Keratinocyte (primary cell): Measurements from ENCODE around the gene AGA. TPM values are rescaled to one million over a fixed set of nuclear protein-coding genes. Genes with fewer than 3 reads are reported as not detected.

ENCODE experiments used
- DNase-seq: peaks from one replicate; pipeline ENCODE4 v3.0.0-alpha.2; 2011; ENCODE audit warnings: low read depth, missing footprints, low spot score
- FAIRE-seq: peaks from 2 replicates; lab custom pipeline; 2011; peaks lifted over from hg19 to GRCh38; lab: Jason Lieb, UNC
- H2AFZ ChIP-seq: 2 replicates; pipeline ENCODE4 v1.6.0; 2012; ENCODE audit warnings: low read length, control low read depth, inconsistent platforms; ENCODE audit not compliant: control insufficient read depth
- H3K27ac ChIP-seq: 2 replicates; pipeline ENCODE4 v1.5.1; 2011; ENCODE audit warnings: low read length; ENCODE audit not compliant: control insufficient read depth, insufficient read depth
- H3K27me3 ChIP-seq: 3 replicates; pipeline ENCODE4 v1.6.0; 2011; ENCODE audit warnings: low read length; ENCODE audit not compliant: control insufficient read depth, insufficient read depth; ENCODE audit errors: extremely low read depth
- H3K36me3 ChIP-seq, 2 experiments: 2 replicates in 1 of 2; 3 replicates in 1 of 2; pipeline ENCODE4 v1.5.1; 2011; ENCODE audit warnings: low read length in 2 of 2, mild to moderate bottlenecking in 1 of 2; ENCODE audit not compliant: control insufficient read depth in 2 of 2, insufficient read depth in 2 of 2; ENCODE audit errors: extremely low read depth in 1 of 2
- H3K4me1 ChIP-seq: 3 replicates; pipeline ENCODE4 v1.5.1; 2011; ENCODE audit warnings: low read length; ENCODE audit not compliant: control insufficient read depth, insufficient read depth; ENCODE audit errors: extremely low read depth
- H3K4me2 ChIP-seq: 3 replicates; pipeline ENCODE4 v1.6.0; 2011; ENCODE audit warnings: low read depth, low read length; ENCODE audit not compliant: control insufficient read depth, insufficient read depth; ENCODE audit errors: extremely low read depth
- H3K4me3 ChIP-seq, 3 experiments: fragments of 200-600 bp in 1 of 3; sonication (generic) in 1 of 3; 2 replicates in 2 of 3; 3 replicates in 1 of 3; pipeline ENCODE4 v1.5.1; 2011 to 2016; ENCODE audit warnings: low read length in 3 of 3, mild to moderate bottlenecking in 3 of 3, control low read depth in 2 of 3, inconsistent platforms in 1 of 3, low read depth in 1 of 3, mixed read lengths in 1 of 3, mixed run types in 1 of 3, moderate library complexity in 1 of 3; ENCODE audit not compliant: control insufficient read depth in 2 of 3, insufficient read depth in 2 of 3; ENCODE audit errors: extremely low read depth in 1 of 3
- H3K79me2 ChIP-seq: 2 replicates; pipeline ENCODE4 v1.6.0; 2012; ENCODE audit warnings: low read length; ENCODE audit not compliant: control insufficient read depth, insufficient read depth
- H3K9ac ChIP-seq: 3 replicates; pipeline ENCODE4 v1.6.0; 2011; ENCODE audit warnings: low read length; ENCODE audit not compliant: control insufficient read depth, insufficient read depth; ENCODE audit errors: extremely low read depth
- H3K9me1 ChIP-seq: 3 replicates; pipeline ENCODE4 v1.6.0; 2011; ENCODE audit warnings: low read length; ENCODE audit not compliant: control insufficient read depth, insufficient read depth; ENCODE audit errors: extremely low read depth
- H3K9me3 ChIP-seq: 2 replicates; pipeline ENCODE4 v1.5.1; 2012; ENCODE audit warnings: low read depth, low read length; ENCODE audit not compliant: control insufficient read depth
- H4K20me1 ChIP-seq: 3 replicates; pipeline ENCODE4 v1.6.0; 2011; ENCODE audit warnings: low read length; ENCODE audit not compliant: control insufficient read depth, insufficient read depth; ENCODE audit errors: extremely low read depth
- EZH2 ChIP-seq: IDR thresholded peaks from one replicate; pipeline ENCODE4 v1.6.1; 2012; ENCODE audit warnings: inconsistent platforms, mild to moderate bottlenecking, low read length, moderate library complexity
- dilution Hi-C: fragments of 300-500 bp; cut with MboI; formaldehyde crosslinking; loops from one replicate; pipeline ENCODE4 v1.7.0; 2020; ENCODE audit warnings: low sequenced_read_pairs; ENCODE audit not compliant: extremely low pct_ligation_motif_present
- polyA plus RNA-seq, 5 experiments: library from polyadenylated mRNA; depleted of rRNA in 3 of 5; stranded (reverse) in 3 of 5; stranded (forward) in 1 of 5; unstranded in 1 of 5; fragments of >200 nt; gene quantifications; 1 replicate in 1 of 5; 2 replicates in 3 of 5; 3 replicates in 1 of 5; pipeline versions ENCODE4 v1.2.1 to v1.2.3, GENCODE V29; 2011 to 2012; ENCODE audit warnings: missing spikeins in 2 of 5, low read depth in 1 of 5, low replicate concordance in 1 of 5
- TF ChIP-seq, protein P1 (sequence below), 3 experiments: IDR thresholded peaks in 1 of 3; conservative IDR thresholded peaks in 1 of 3; optimal IDR thresholded peaks in 1 of 3; 2 replicates in 2 of 3; 3 replicates in 1 of 3; pipeline versions ENCODE3 to v1.5.1; 2011; ENCODE audit warnings: low read length in 3 of 3, mild to moderate bottlenecking in 3 of 3, moderate library complexity in 2 of 3, control low read depth in 1 of 3, inconsistent platforms in 1 of 3; ENCODE audit not compliant: insufficient read depth in 2 of 3; ENCODE audit errors: extremely low read depth in 1 of 3

Gene AGA
- polyA plus RNA-seq, 1 donor (not counting 4 experiments of a cell fraction or from before 2014, with no cell fraction given) = 16.7 TPM

DNA sequence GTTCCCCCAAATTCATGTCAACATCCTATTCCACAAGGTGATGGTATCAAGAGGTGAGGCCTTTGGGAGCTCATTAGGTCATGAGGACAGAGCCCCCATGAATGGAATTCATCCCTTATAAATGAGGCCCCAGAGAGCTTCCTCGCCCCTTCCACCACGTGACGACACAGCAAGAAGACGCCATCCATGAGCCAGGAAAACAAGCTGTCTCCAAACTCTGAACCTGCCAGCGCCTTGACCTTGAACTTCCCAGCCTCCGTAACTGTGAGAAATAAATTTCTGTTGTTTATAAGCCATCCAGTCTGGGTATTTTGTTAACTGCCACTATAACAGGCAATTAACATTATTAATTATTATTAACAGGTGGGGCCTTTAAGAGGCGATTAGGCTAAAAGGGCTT is 5.8 kb downstream of the AGA start:
- dilution Hi-C loops = no loop called here
- no peak for FAIRE-seq
- Histone ChIP-seq H4K20me1 (no peaks in the 10 kb centered on the region), H3K9me1 (no peaks in the 10 kb centered on the region), H3K36me3 (peaks cover 0 to 2% of the 10 kb centered on the region in 2 experiments), H3K9ac (no peak overlapping the region), H3K9me3 (no peaks in the 10 kb centered on the region), H3K79me2 (no peaks in the 10 kb centered on the region), H2AFZ (no peak overlapping the region), H3K27ac (no peak overlapping the region), H3K27me3 (no peaks in the 10 kb centered on the region), H3K4me2 (no peak overlapping the region), H3K4me3 (no peak overlapping the region), H3K4me1 (peaks cover 4% of the 10 kb centered on the region)
- no peak for DNase-seq
- TF ChIP-seq, protein P1, sequence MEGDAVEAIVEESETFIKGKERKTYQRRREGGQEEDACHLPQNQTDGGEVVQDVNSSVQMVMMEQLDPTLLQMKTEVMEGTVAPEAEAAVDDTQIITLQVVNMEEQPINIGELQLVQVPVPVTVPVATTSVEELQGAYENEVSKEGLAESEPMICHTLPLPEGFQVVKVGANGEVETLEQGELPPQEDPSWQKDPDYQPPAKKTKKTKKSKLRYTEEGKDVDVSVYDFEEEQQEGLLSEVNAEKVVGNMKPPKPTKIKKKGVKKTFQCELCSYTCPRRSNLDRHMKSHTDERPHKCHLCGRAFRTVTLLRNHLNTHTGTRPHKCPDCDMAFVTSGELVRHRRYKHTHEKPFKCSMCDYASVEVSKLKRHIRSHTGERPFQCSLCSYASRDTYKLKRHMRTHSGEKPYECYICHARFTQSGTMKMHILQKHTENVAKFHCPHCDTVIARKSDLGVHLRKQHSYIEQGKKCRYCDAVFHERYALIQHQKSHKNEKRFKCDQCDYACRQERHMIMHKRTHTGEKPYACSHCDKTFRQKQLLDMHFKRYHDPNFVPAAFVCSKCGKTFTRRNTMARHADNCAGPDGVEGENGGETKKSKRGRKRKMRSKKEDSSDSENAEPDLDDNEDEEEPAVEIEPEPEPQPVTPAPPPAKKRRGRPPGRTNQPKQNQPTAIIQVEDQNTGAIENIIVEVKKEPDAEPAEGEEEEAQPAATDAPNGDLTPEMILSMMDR (optimal IDR thresholded peaks at IDR 0.05 in 1 of 3, IDR thresholded peaks at IDR 0.05 in 1 of 3, conservative IDR thresholded peaks at IDR 0.05 in 1 of 3; ENCODE audit: extremely low read depth in 1 of 3, insufficient read depth in 2 of 3, low read length in 3 of 3) = no peak
- TF ChIP-seq EZH2 = no peak

DNA sequence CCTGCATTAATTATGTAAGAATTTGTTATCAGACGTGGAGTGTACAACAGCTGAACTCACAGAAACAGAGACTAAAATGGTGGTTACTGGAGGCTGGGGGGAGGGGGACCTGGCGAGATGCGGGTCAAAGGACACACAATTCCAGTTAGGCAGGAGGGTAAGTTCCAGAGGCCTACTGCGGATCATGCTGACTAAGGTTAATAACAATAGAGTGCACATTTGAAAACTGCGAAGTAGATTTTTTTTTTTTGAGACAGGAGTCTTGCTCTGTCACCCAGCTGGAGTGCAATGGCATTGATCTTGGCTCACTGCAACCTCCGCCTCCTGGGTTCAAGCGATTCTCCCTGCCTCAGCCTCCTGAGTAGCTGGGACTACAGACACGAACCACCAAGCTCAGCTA is 7.6 kb downstream of the AGA start:
- no peaks in the 10 kb centered on the region for H3K27me3 ChIP-seq
- dilution Hi-C loops = no loop called here
- H3K9ac ChIP-seq = no peak overlapping the region
- H3K79me2 ChIP-seq = no peaks in the 10 kb centered on the region
- no peak overlapping the region for H3K4me2 ChIP-seq
- H4K20me1 ChIP-seq = no peaks in the 10 kb centered on the region
- no peak for DNase-seq
- H3K4me3 ChIP-seq = no peak overlapping the region
- FAIRE-seq = no peak
- peaks cover 0 to 2% of the 10 kb centered on the region in 2 experiments for H3K36me3 ChIP-seq
- H3K27ac ChIP-seq = no peak overlapping the region
- no peak for TF ChIP-seq EZH2
- TF ChIP-seq, protein P1 (optimal IDR thresholded peaks at IDR 0.05 in 1 of 3, IDR thresholded peaks at IDR 0.05 in 1 of 3, conservative IDR thresholded peaks at IDR 0.05 in 1 of 3; ENCODE audit: extremely low read depth in 1 of 3, insufficient read depth in 2 of 3, low read length in 3 of 3) = no peak
- no peaks in the 10 kb centered on the region for H3K4me1 ChIP-seq
- H3K9me3 ChIP-seq = no peaks in the 10 kb centered on the region
- H2AFZ ChIP-seq = no peak overlapping the region
- no peaks in the 10 kb centered on the region for H3K9me1 ChIP-seq
